Heart left ventricle (tissue), 16 donors: ENCODE data around the gene PER2. TPM values are rescaled to one million over a fixed set of nuclear protein-coding genes. Genes with fewer than 3 reads are reported as not detected.
"Not testable (repeated sequence)": the region's sequence is repeated elsewhere in the genome, so short reads cannot be mapped to it uniquely, and the experiment has no call there.

Experiments
- ATAC-seq, 4 donors: fragments of 200-7000 bp; cut with Tn5 transposase; one replicate each; pipeline ENCODE4 v1.9.1; 2020 to 2022; ENCODE audit warnings: moderate library complexity in 4 of 4, mild to moderate bottlenecking in 3 of 4, moderate number of reproducible peaks in 1 of 4
- DNase-seq, 5 donors: peaks; one replicate each; pipeline ENCODE4 v3.0.0-alpha.2; 2020
- H3K27ac ChIP-seq, 12 donors: fragments of 200-600 bp; sonication (generic) in 4 of 12; one replicate each; pipeline versions ENCODE4 v1.5.0 to v1.8.0; 2016 to 2022; ENCODE audit warnings: mild to moderate bottlenecking in 2 of 12
- H3K27me3 ChIP-seq, 9 donors: fragments of 200-600 bp; sonication (generic) in 2 of 9; one replicate each; pipeline versions ENCODE4 v1.5.1 to v1.8.0; 2016 to 2022; ENCODE audit warnings: mild to moderate bottlenecking in 3 of 9
- H3K36me3 ChIP-seq, 9 donors: fragments of 200-600 bp; sonication (generic) in 2 of 9; one replicate each; pipeline versions ENCODE4 v1.5.0 to v1.8.0; 2018 to 2022; ENCODE audit warnings: mild to moderate bottlenecking in 2 of 9
- H3K4me1 ChIP-seq, 12 donors: fragments of 200-600 bp; sonication (generic) in 4 of 12; one replicate each; pipeline versions ENCODE4 v1.5.0 to v1.8.0; 2016 to 2022; ENCODE audit warnings: mild to moderate bottlenecking in 3 of 12
- H3K4me3 ChIP-seq, 12 donors: fragments of 200-600 bp; sonication (generic) in 4 of 12; one replicate each; pipeline versions ENCODE4 v1.5.0 to v1.8.0; 2017 to 2022; ENCODE audit warnings: mild to moderate bottlenecking in 9 of 12, moderate library complexity in 4 of 12
- H3K9me3 ChIP-seq, 12 donors: fragments of 200-600 bp; sonication (generic) in 4 of 12; one replicate each; pipeline versions ENCODE4 v1.5.0 to v1.8.0; 2016 to 2022; ENCODE audit warnings: mild to moderate bottlenecking in 1 of 12
- CTCF ChIP-seq, 12 donors: fragments of 200-600 bp; sonication (generic) in 4 of 12; IDR thresholded peaks; one replicate each; pipeline versions ENCODE4 v1.5.0 to v1.8.0; 2018 to 2022; ENCODE audit warnings: antibody characterized with exemption in 12 of 12, mild to moderate bottlenecking in 5 of 12
- POLR2A ChIP-seq, 2 donors: fragments of 450-650 bp; IDR thresholded peaks; one replicate each; pipeline ENCODE4 v1.6.1; 2017; ENCODE audit warnings: antibody characterized with exemption in 2 of 2, mild to moderate bottlenecking in 2 of 2, moderate library complexity in 2 of 2
- WGBS, 4 donors: extraction: QIAGEN DNeasy Blood & Tissue Kit in 2 of 4; methylation state at CpG; one replicate each; pipeline versions ENCODE4 v1.1.5 to v1.1.7; 2013 to 2018; 5-methylcytosine and 5-hydroxymethylcytosine counted together
- intact Hi-C, 10 donors: fragments of 100-400 bp; cut with DNase I; formaldehyde crosslinking; loops; one replicate each; pipeline versions ENCODE4 v1.11.1 to v1.14.2; 2022
- polyA plus RNA-seq, 2 donors: library from polyadenylated mRNA; stranded (reverse); fragments of 200-250 nt; gene quantifications; one replicate each; pipeline ENCODE4 v1.2.3, GENCODE V29; 2013
- total RNA-seq, 9 donors: library from RNA; depleted of rRNA in 2 of 9; stranded (reverse); fragments of >200 nt in 2 of 9; fragmentation: NEBNext Ultra II Directional in 3 of 9; extraction: Animal tissue kit (Norgen Biotek cat#: 25700) in 3 of 9; gene quantifications; one replicate each; pipeline versions ENCODE4 v1.1.0 to v1.2.4, GENCODE V29; 2016 to 2023
- donor health status: ischemic (EF 13 %, LVEDD 7.1; RV severe dilation, severe dysfunction).
- donor health status: healthy with polysubstance abuse.
- donor health status: DM: no; HTN: yes; CAD: no.
- donor health status: DM: no; HTN: no; CAD: no.
- donor health status: ischemic (EF 25% LVEDD 6.9; RV normal size, moderate dysfunction).
- donor health status: ischemic (EF 25% LVEDD 5.7; RV mildly dilated, moderate dysfunction).
- donor health status: healthy.
- donor health status: DM: yes; HTN: yes; CAD: no.
- donor health status: ischemic (EF 35%, LVEDD 5.7; RV mildly dilated, moderate dysfunction).
- donor health status: nonischemic (EF 11% LVEDD 7.7; RV severe dilation, severe dysfunction).
- donor health status: DM: yes; HTN: yes; CAD: no.
- donor health status: PGD.
- donor health status: ischemic (EF 29% LVEDD 5.4; RV normal size, mild dysfunction).
- donor health status: nonischemic (EF 23%, LVEDD 6.1; RV moderate dilation, normal function).

The PER2 gene
- total and polyA plus RNA-seq, 11 donors, result 1.6 to 17.1 (median 4.2) TPM

- Histone ChIP-seq H3K27me3 (no peaks in the 10 kb centered on the region), H3K27ac (no peak overlapping the region), H3K36me3 (peaks cover 0 to 52% (median 44%) of the 10 kb centered on the region in 9 donors), H3K4me1 (peaks cover 0 to 4% (median 0%) of the 10 kb centered on the region in 12 donors), H3K4me3 (no peak overlapping the region), H3K9me3 (peaks cover 0 to 4% (median 0%) of the 10 kb centered on the region in 12 donors)
- TF ChIP-seq CTCF (IDR thresholded peaks at IDR 0.05) (no peak), POLR2A (IDR thresholded peaks at IDR 0.05) (no peak)
- no peak for DNase-seq
- 96 to 98% (median 97%) methylated on average over 3 of the region's 3 CpGs for whole genome bisulfite sequencing, 4 donors
- no peak for ATAC-seq
- intact Hi-C loops, result no loop called here
These were observed 39.3 kb upstream of the PER2 start for GRCh38 chr2:238327751-238328150.

- Histone ChIP-seq H3K27me3 (no peaks in the 10 kb centered on the region), H3K36me3 (peaks cover 0 to 48% (median 44%) of the 10 kb centered on the region in 9 donors), H3K4me3 (no peak overlapping the region), H3K27ac (no peak overlapping the region), H3K4me1 (peaks cover 0 to 13% (median 4%) of the 10 kb centered on the region in 12 donors), H3K9me3 (peaks cover 0 to 4% (median 0%) of the 10 kb centered on the region in 12 donors)
- no peak for ATAC-seq
- TF ChIP-seq POLR2A (IDR thresholded peaks at IDR 0.05) (no peak), CTCF (IDR thresholded peaks at IDR 0.05) (no peak)
- DNase-seq, result no peak
- WGBS, 4 donors, result 94 to 98% (median 96%) methylated on average over 12 of the region's 12 CpGs
- intact Hi-C loops, result no loop called here
These were observed 38.5 kb upstream of the PER2 start for GRCh38 chr2:238326801-238327365.

GRCh38 chr2:238325694-238326093 lies 37.3 kb upstream of the PER2 start:
- H3K36me3 ChIP-seq, result peaks cover 0 to 47% (median 43%) of the 10 kb centered on the region in 9 donors
- peaks cover 0 to 23% (median 11%) of the 10 kb centered on the region in 12 donors for H3K4me1 ChIP-seq
- 86 to 89% (median 87%) methylated on average over 9 of the region's 9 CpGs for WGBS, 4 donors
- no peak for DNase-seq
- ATAC-seq, result no peak
- no peaks in the 10 kb centered on the region for H3K27me3 ChIP-seq
- no peak overlapping the region for H3K4me3 ChIP-seq
- no peak overlapping the region for H3K27ac ChIP-seq
- H3K9me3 ChIP-seq, result peaks cover 0 to 4% (median 0%) of the 10 kb centered on the region in 12 donors
- TF ChIP-seq CTCF (IDR thresholded peaks at IDR 0.05) (no peak), POLR2A (IDR thresholded peaks at IDR 0.05) (no peak)
- intact Hi-C loops, result no loop called here

GRCh38 chr2:238324248-238324647 lies 35.8 kb upstream of the PER2 start:
- H3K27ac ChIP-seq, intact Hi-C loops, H3K9me3 ChIP-seq, ATAC-seq, H3K27me3 ChIP-seq, H3K4me3 ChIP-seq, DNase-seq: not testable (repeated sequence)
- 95 to 98% (median 97%) methylated on average over 7 of the region's 7 CpGs for WGBS, 4 donors
- Histone ChIP-seq H3K4me1 (peaks cover 0 to 29% (median 14%) of the 10 kb centered on the region in 12 donors), H3K36me3 (peaks cover 0 to 34% (median 29%) of the 10 kb centered on the region in 9 donors)

GRCh38 chr2:238322001-238322411 lies 33.6 kb upstream of the PER2 start:
- Histone ChIP-seq H3K27me3 (no peaks in the 10 kb centered on the region), H3K4me1 (peaks cover 0 to 29% (median 14%) of the 10 kb centered on the region in 12 donors), H3K36me3 (peaks cover 0 to 19% (median 8%) of the 10 kb centered on the region in 9 donors), H3K4me3 (peak overlapping the region in 2 of 12 donors; percentile 92 to 96), H3K9me3 (no peaks in the 10 kb centered on the region), H3K27ac (no peak overlapping the region)
- no peak for DNase-seq
- 83 to 92% (median 87%) methylated on average over 9 to 10 of the region's 10 CpGs for WGBS, 4 donors
- intact Hi-C loops, result no loop called here
- no peak for ATAC-seq
- TF ChIP-seq POLR2A (IDR thresholded peaks at IDR 0.05), result no peak
- no peak for TF ChIP-seq CTCF (IDR thresholded peaks at IDR 0.05)
